Measurements from ENCODE around the gene ELP4. TPM values are rescaled to one million over a fixed set of nuclear protein-coding genes. Genes with fewer than 3 reads are reported as not detected.

Gene ELP4
- total RNA-seq, 1 donor from 2014 or later, result 16.6 TPM

GRCh38 chr11:31806186-31806927 is 296.8 kb downstream of the ELP4 start:
- Histone ChIP-seq H3K27ac (no peak overlapping the region), H3K4me3 (no peak overlapping the region), H3K9me3 (no peaks in the 10 kb centered on the region), H3K4me1 (peaks cover 27% of the 10 kb centered on the region), H3K36me3 (no peaks in the 10 kb centered on the region), H3K27me3 (peaks cover 100% of the 10 kb centered on the region)
- intact Hi-C loops (cut with DNase I), result no loop called here
- DNase-seq, result no peak
- TF ChIP-seq CTCF (IDR thresholded peaks at IDR 0.05), result no peak
- ATAC-seq, result no peak

GRCh38 chr11:31806928-31807798 is 297.6 kb downstream of the ELP4 start:
- TF ChIP-seq CTCF (IDR thresholded peaks at IDR 0.05), result no peak
- peaks cover 99% of the 10 kb centered on the region for H3K27me3 ChIP-seq
- peaks cover 34% of the 10 kb centered on the region for H3K4me1 ChIP-seq
- H3K27ac ChIP-seq, result no peak overlapping the region
- no peaks in the 10 kb centered on the region for H3K36me3 ChIP-seq
- H3K4me3 ChIP-seq, result no peak overlapping the region
- intact Hi-C loops (cut with DNase I), result no loop called here
- ATAC-seq (no peak), DNase-seq (no peak)
- no peaks in the 10 kb centered on the region for H3K9me3 ChIP-seq

- ATAC-seq (no peak), DNase-seq (no peak)
- Histone ChIP-seq H3K27ac (no peak overlapping the region), H3K36me3 (no peaks in the 10 kb centered on the region), H3K4me3 (no peak overlapping the region), H3K4me1 (peaks cover 42% of the 10 kb centered on the region), H3K9me3 (no peaks in the 10 kb centered on the region), H3K27me3 (peaks cover 98% of the 10 kb centered on the region)
- no peak for TF ChIP-seq CTCF (IDR thresholded peaks at IDR 0.05)
- intact Hi-C loops (cut with DNase I), result no loop called here
Measured at GRCh38 chr11:31807799-31808667, 298.5 kb downstream of the ELP4 start.

- no peak overlapping the region for H3K27ac ChIP-seq
- peaks cover 97% of the 10 kb centered on the region for H3K27me3 ChIP-seq
- H3K4me3 ChIP-seq, result no peak overlapping the region
- DNase-seq, result peak; percentile 15
- no peak for TF ChIP-seq CTCF (IDR thresholded peaks at IDR 0.05)
- no peaks in the 10 kb centered on the region for H3K9me3 ChIP-seq
- H3K36me3 ChIP-seq, result no peaks in the 10 kb centered on the region
- intact Hi-C loops (cut with DNase I), result no loop called here
- peaks cover 49% of the 10 kb centered on the region for H3K4me1 ChIP-seq
- no peak for ATAC-seq
Measured at GRCh38 chr11:31808721-31809540, 299.4 kb downstream of the ELP4 start.

- ATAC-seq (no peak), DNase-seq (no peak)
- peaks cover 97% of the 10 kb centered on the region for H3K27me3 ChIP-seq
- no peak overlapping the region for H3K27ac ChIP-seq
- no peaks in the 10 kb centered on the region for H3K36me3 ChIP-seq
- H3K4me3 ChIP-seq, result no peak overlapping the region
- H3K9me3 ChIP-seq, result no peaks in the 10 kb centered on the region
- intact Hi-C loops (cut with DNase I), result no loop called here
- H3K4me1 ChIP-seq, result peaks cover 49% of the 10 kb centered on the region
- no peak for TF ChIP-seq CTCF (IDR thresholded peaks at IDR 0.05)
Measured at GRCh38 chr11:31809541-31809856, 299.9 kb downstream of the ELP4 start.
